ENCODE data around the gene OPALIN.

Gene OPALIN

DNA sequence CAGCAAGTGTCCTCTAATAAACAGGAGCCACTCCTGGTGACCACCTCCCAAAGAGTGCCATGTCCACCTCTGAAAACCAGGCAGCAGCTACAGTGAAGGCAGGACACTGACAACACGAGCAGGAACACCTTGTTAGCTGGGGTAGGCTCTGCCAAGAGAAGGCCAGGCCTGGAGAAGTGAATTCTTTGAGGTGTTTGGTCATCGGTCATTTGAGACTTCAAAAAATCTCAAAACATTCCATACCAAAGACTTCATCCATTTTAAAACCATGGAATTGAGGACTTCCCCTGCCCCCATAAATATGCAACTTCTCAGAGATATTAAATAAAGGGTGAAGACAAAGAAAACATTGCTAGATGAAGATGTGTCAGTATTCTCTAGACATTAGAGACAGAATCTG, 28.4 kb upstream of the OPALIN start:
- Histone ChIP-seq H2AFZ (ENCODE audit: low read length) (no peak overlapping the region), H3K27me3 (ENCODE audit: insufficient read depth, low read length) (no peaks in the 10 kb centered on the region), H4K20me1 (ENCODE audit: insufficient read depth, low read length) (no peaks in the 10 kb centered on the region), H3K27ac (ENCODE audit: low read depth, low read length, poor library complexity, severe bottlenecking) (no peak overlapping the region), H3K4me1 (ENCODE audit: insufficient read depth, low read length, severe bottlenecking) (no peaks in the 10 kb centered on the region), H3K9ac (ENCODE audit: low read length) (no peak overlapping the region), H3K4me2 (ENCODE audit: low read length) (no peak overlapping the region), H3F3A (ENCODE audit: insufficient read depth, low read length) (no peaks in the 10 kb centered on the region), H3K9me3 (ENCODE audit: low read length) (no peaks in the 10 kb centered on the region), H3K4me3 (ENCODE audit: low read depth, low read length, poor library complexity, severe bottlenecking) (no peak overlapping the region), H3K79me2 (ENCODE audit: insufficient read depth, low read length) (no peaks in the 10 kb centered on the region), H3K36me3 (ENCODE audit: insufficient read depth, low read length) (no peaks in the 10 kb centered on the region), H3K9me2 (ENCODE audit: low read depth, low read length) (no peaks in the 10 kb centered on the region)
- TF ChIP-seq CTCF (IDR thresholded peaks at IDR 0.05; ENCODE audit: low read length): no peak
- no peak for TF ChIP-seq EZH2 (IDR thresholded peaks at IDR 0.05; ENCODE audit: borderline replicate concordance, low read length)

- no peaks in the 10 kb centered on the region for H3K9me2 ChIP-seq (ENCODE audit: low read depth, low read length)
- H3K36me3 ChIP-seq (ENCODE audit: insufficient read depth, low read length): no peaks in the 10 kb centered on the region
- H3K4me1 ChIP-seq (ENCODE audit: insufficient read depth, low read length, severe bottlenecking): no peaks in the 10 kb centered on the region
- no peak overlapping the region for H3K9ac ChIP-seq (ENCODE audit: low read length)
- no peaks in the 10 kb centered on the region for H3K27me3 ChIP-seq (ENCODE audit: insufficient read depth, low read length)
- H3K27ac ChIP-seq (ENCODE audit: low read depth, low read length, poor library complexity, severe bottlenecking): no peak overlapping the region
- H3K4me2 ChIP-seq (ENCODE audit: low read length): no peak overlapping the region
- H3F3A ChIP-seq (ENCODE audit: insufficient read depth, low read length): no peaks in the 10 kb centered on the region
- TF ChIP-seq EZH2 (IDR thresholded peaks at IDR 0.05; ENCODE audit: borderline replicate concordance, low read length): no peak
- no peak for TF ChIP-seq CTCF (IDR thresholded peaks at IDR 0.05; ENCODE audit: low read length)
- H3K4me3 ChIP-seq (ENCODE audit: low read depth, low read length, poor library complexity, severe bottlenecking): no peak overlapping the region
- H3K79me2 ChIP-seq (ENCODE audit: insufficient read depth, low read length): no peaks in the 10 kb centered on the region
- no peaks in the 10 kb centered on the region for H4K20me1 ChIP-seq (ENCODE audit: insufficient read depth, low read length)
- H2AFZ ChIP-seq (ENCODE audit: low read length): no peak overlapping the region
- H3K9me3 ChIP-seq (ENCODE audit: low read length): no peaks in the 10 kb centered on the region
Measured at GRCh38 chr10:96384506-96384905, 25.7 kb upstream of the OPALIN start.

DNA sequence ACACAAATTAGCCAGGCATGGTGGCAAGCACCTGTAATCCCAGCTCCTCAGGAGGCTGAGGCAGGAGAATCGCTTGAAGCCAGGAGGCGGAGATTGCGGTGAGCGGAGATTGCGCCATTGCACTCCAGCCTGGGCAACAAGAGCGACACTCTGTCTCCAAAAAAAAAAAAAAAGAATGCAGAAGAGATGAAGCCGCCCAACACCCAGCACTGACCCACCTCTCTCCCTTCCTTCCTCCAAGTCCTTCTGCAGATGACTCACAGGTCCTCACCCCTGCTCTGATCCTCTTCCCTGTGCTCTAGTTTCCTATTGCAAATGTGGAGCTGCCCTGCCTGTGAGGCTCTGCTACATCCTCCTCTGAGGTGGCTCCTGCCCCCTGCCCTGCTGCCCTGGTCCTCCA, 22.0 kb upstream of the OPALIN start:
- no peaks in the 10 kb centered on the region for H3K79me2 ChIP-seq (ENCODE audit: insufficient read depth, low read length)
- TF ChIP-seq CTCF (IDR thresholded peaks at IDR 0.05; ENCODE audit: low read length): no peak
- no peak for TF ChIP-seq EZH2 (IDR thresholded peaks at IDR 0.05; ENCODE audit: borderline replicate concordance, low read length)

More for the DNA sequence above, 22.0 kb upstream of the OPALIN start:
- H3K9me2 ChIP-seq (ENCODE audit: low read depth, low read length): no peaks in the 10 kb centered on the region
- H3K27me3 ChIP-seq (ENCODE audit: insufficient read depth, low read length): no peaks in the 10 kb centered on the region
- H3K9me3 ChIP-seq (ENCODE audit: low read length): no peaks in the 10 kb centered on the region
- no peaks in the 10 kb centered on the region for H3K36me3 ChIP-seq (ENCODE audit: insufficient read depth, low read length)
- no peak overlapping the region for H2AFZ ChIP-seq (ENCODE audit: low read length)
- no peak overlapping the region for H3K4me3 ChIP-seq (ENCODE audit: low read depth, low read length, poor library complexity, severe bottlenecking)
- no peak overlapping the region for H3K27ac ChIP-seq (ENCODE audit: low read depth, low read length, poor library complexity, severe bottlenecking)
- no peaks in the 10 kb centered on the region for H3K4me1 ChIP-seq (ENCODE audit: insufficient read depth, low read length, severe bottlenecking)
- no peaks in the 10 kb centered on the region for H3F3A ChIP-seq (ENCODE audit: insufficient read depth, low read length)
- no peaks in the 10 kb centered on the region for H4K20me1 ChIP-seq (ENCODE audit: insufficient read depth, low read length)
- no peak overlapping the region for H3K4me2 ChIP-seq (ENCODE audit: low read length)
- no peak overlapping the region for H3K9ac ChIP-seq (ENCODE audit: low read length)
